ENCODE results near the gene GUCY1A2. TPM values are rescaled to one million over a fixed set of nuclear protein-coding genes. Genes with fewer than 3 reads are reported as not detected.

GUCY1A2 gene
- total RNA-seq, 6 donors from 2014 or later, result 4.2 to 22.9 (median 9.2) TPM

- Histone ChIP-seq H3K4me3 (no peak overlapping the region), H3K9me3 (no peaks in the 10 kb centered on the region), H3K27me3 (no peaks in the 10 kb centered on the region), H3K27ac (no peak overlapping the region), H3K36me3 (no peaks in the 10 kb centered on the region), H3K4me1 (no peaks in the 10 kb centered on the region)
- TF ChIP-seq EP300 (IDR thresholded peaks at IDR 0.05) (no peak), CTCF (IDR thresholded peaks at IDR 0.05) (no peak), POLR2AphosphoS5 (IDR thresholded peaks at IDR 0.05) (no peak), POLR2A (IDR thresholded peaks at IDR 0.05) (no peak)
- DNase-seq, result no peak
- WGBS, 2 donors, result 57 to 72% methylated on average over 2 of the region's 2 CpGs
- ATAC-seq (ENCODE audit: low FRiP score in 2 of 2), result no peak
Measured at GRCh38 chr11:107040433-107041087, 22.3 kb upstream of the GUCY1A2 start.

- Histone ChIP-seq H3K36me3 (no peaks in the 10 kb centered on the region), H3K4me3 (no peak overlapping the region), H3K27ac (no peak overlapping the region), H3K27me3 (no peaks in the 10 kb centered on the region), H3K9me3 (no peaks in the 10 kb centered on the region), H3K4me1 (no peaks in the 10 kb centered on the region)
- ATAC-seq (ENCODE audit: low FRiP score in 2 of 2), result no peak
- no peak for DNase-seq
- no peak for TF ChIP-seq POLR2AphosphoS5 (IDR thresholded peaks at IDR 0.05)
- TF ChIP-seq EP300 (IDR thresholded peaks at IDR 0.05), result no peak
- TF ChIP-seq POLR2A (IDR thresholded peaks at IDR 0.05), result no peak
- no peak for TF ChIP-seq CTCF (IDR thresholded peaks at IDR 0.05)
Measured at GRCh38 chr11:107025673-107026072, 7.4 kb upstream of the GUCY1A2 start.

DNA sequence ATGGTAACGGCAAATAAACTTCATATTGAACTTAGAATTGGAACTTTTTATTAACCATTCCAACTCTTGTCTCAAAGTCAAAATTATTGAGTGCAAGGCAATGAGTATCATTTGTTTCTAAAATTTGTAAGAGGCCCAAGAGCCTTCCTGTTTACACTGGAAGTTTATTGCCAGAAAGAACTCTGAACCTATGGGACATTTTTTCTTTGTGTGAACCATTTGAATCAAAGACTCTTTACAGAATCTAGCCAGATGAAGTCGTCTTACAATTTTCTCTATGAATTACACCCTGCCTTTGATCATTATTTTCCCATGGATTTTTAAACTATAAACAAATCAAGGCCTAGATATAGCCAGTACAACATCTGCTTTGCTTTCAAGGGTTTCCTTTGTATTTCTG lies 2.3 kb upstream of the GUCY1A2 start:
- H3K9me3 ChIP-seq, result no peaks in the 10 kb centered on the region
- DNase-seq, result no peak
- no peak overlapping the region for H3K4me3 ChIP-seq
- no peak for ATAC-seq (ENCODE audit: low FRiP score in 2 of 2)
- H3K36me3 ChIP-seq, result no peaks in the 10 kb centered on the region
- WGBS, 2 donors, result 67 to 68% methylated on average over 2 of the region's 2 CpGs
- H3K27me3 ChIP-seq, result peaks cover 0 to 16% (median 8%) of the 10 kb centered on the region in 4 donors
- TF ChIP-seq POLR2AphosphoS5 (IDR thresholded peaks at IDR 0.05) (no peak), POLR2A (IDR thresholded peaks at IDR 0.05) (no peak), CTCF (IDR thresholded peaks at IDR 0.05) (no peak), EP300 (IDR thresholded peaks at IDR 0.05) (no peak)
- H3K4me1 ChIP-seq, result peaks cover 0 to 21% (median 11%) of the 10 kb centered on the region in 4 donors
- H3K27ac ChIP-seq, result no peak overlapping the region

DNA sequence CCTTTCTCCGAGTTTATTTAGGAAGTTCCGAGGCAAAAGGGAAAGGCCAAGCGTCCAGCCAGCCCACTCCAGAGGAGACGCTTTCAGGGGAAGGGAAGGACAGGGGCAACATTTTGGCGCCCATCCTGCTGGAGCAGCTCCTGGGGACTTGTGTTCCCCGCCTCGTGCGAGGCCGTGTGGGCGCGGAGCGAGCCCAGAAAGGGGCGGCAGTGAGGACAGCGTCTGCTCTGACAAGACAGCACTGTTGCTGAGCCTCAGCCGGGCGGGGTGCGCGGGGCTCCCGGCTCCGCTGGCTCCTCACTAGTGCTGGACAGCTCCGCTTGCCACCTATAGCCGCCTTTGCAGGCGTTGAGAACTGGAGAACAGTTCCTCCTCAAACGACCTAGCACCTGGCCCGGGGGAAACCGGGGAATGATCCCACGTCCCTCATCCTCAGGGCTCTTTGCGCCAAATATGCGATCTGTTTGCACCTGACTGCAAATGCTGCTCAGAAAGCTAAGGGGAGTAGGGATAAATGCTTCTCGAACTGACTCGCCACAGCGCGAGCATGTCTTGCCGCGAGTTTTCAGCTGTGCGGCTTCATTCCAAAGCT lies 722 bp upstream of the GUCY1A2 start:
- ATAC-seq (ENCODE audit: low FRiP score in 2 of 2) (peak; percentile 86 to 88), DNase-seq (peak; percentile 50 to 90)
- TF ChIP-seq CTCF (IDR thresholded peaks at IDR 0.05), result no peak
- no peak for TF ChIP-seq EP300 (IDR thresholded peaks at IDR 0.05)
- no peak for TF ChIP-seq POLR2A (IDR thresholded peaks at IDR 0.05)
- no peak for TF ChIP-seq POLR2AphosphoS5 (IDR thresholded peaks at IDR 0.05)
- peaks cover 0 to 16% (median 8%) of the 10 kb centered on the region in 4 donors for H3K27me3 ChIP-seq
- no peaks in the 10 kb centered on the region for H3K36me3 ChIP-seq
- H3K4me3 ChIP-seq, result peak overlapping the region; percentile 20 to 53 (median 49)
- H3K9me3 ChIP-seq, result no peaks in the 10 kb centered on the region
- H3K27ac ChIP-seq, result peak overlapping the region in 2 of 4 donors; percentile 26 to 64
- peaks cover 0 to 21% (median 11%) of the 10 kb centered on the region in 4 donors for H3K4me1 ChIP-seq
- 4 to 6% methylated on average over 11 to 35 of the region's 36 CpGs for WGBS, 2 donors

All from upper lobe of left lung (tissue), 6 donors.